IMR-90 (cell line): ENCODE results near the gene DOK3.

Experiments
- CTCF ChIP-seq: conservative IDR thresholded peaks from 2 replicates; pipeline ENCODE4 v1.5.1; 2012; ENCODE audit warnings: mild to moderate bottlenecking, low read depth, low read length, improper control_type of control experiment
- POLR2A ChIP-seq: IDR thresholded peaks from 2 replicates; pipeline ENCODE4 v1.6.1; 2012; ENCODE audit warnings: mild to moderate bottlenecking, low read depth, low read length

- TF ChIP-seq CTCF = no peak
- no peak for TF ChIP-seq POLR2A
Observed at GRCh38 chr5:177490992-177491391, 18.6 kb downstream of the DOK3 start.
